ENCODE measurements around the gene ZNF598.

GRCh38 chr16:2029350-2029749, 19.7 kb upstream of the ZNF598 start:
- TF ChIP-seq CTCF (IDR thresholded peaks at IDR 0.05) (no peak), ZFX (IDR thresholded peaks at IDR 0.05; ENCODE audit: borderline replicate concordance) (no peak)

Measured in 22Rv1 (cell line).